HepG2 (cell line): ENCODE measurements around the gene CTBP1. TPM values are rescaled to one million over a fixed set of nuclear protein-coding genes. Genes with fewer than 3 reads are reported as not detected.

Experiments
- CHCHD3 ChIP-seq: sonication (generic); formaldehyde crosslinking; IDR thresholded peaks from 2 replicates; pipeline ENCODE4 v1.8.0; 2022; ENCODE audit warnings: mild to moderate bottlenecking, missing genetic modification reagents, moderate library complexity
- FOSL1 ChIP-seq: sonication (generic); formaldehyde crosslinking; IDR thresholded peaks from 2 replicates; pipeline ENCODE4 v1.9.0; 2021; ENCODE audit warnings: missing genetic modification reagents, borderline replicate concordance
- JARID2 ChIP-seq: sonication (generic); formaldehyde crosslinking; IDR thresholded peaks from 2 replicates; pipeline ENCODE4 v1.8.1; 2023; ENCODE audit warnings: missing genetic modification reagents, inconsistent platforms; ENCODE audit not compliant: insufficient replicate concordance
- MZF1 ChIP-seq: sonication (generic); formaldehyde crosslinking; IDR thresholded peaks from 2 replicates; pipeline ENCODE4 v1.8.1; 2023; ENCODE audit warnings: mild to moderate bottlenecking, missing genetic modification reagents, borderline replicate concordance
- SMAD1 ChIP-seq: sonication (generic); formaldehyde crosslinking; IDR thresholded peaks from 2 replicates; pipeline ENCODE4 v1.4.0; 2020; ENCODE audit warnings: missing genetic modification reagents, low read depth, mild to moderate bottlenecking, borderline replicate concordance
- ZC3H13 ChIP-seq: sonication (generic); formaldehyde crosslinking; IDR thresholded peaks from 2 replicates; pipeline ENCODE4 v1.8.1; 2023; ENCODE audit warnings: mild to moderate bottlenecking, missing genetic modification reagents, moderate library complexity
- ZC3H4 ChIP-seq: sonication (generic); formaldehyde crosslinking; IDR thresholded peaks from 2 replicates; pipeline ENCODE4 v1.4.0; 2020; ENCODE audit warnings: missing genetic modification reagents, borderline replicate concordance
- ZFAT ChIP-seq: sonication (generic); formaldehyde crosslinking; conservative IDR thresholded peaks from 2 replicates; pipeline ENCODE4 v1.8.1; 2023; ENCODE audit warnings: missing genetic modification reagents, inconsistent platforms
- ZNF484 ChIP-seq: sonication (generic); formaldehyde crosslinking; IDR thresholded peaks from 2 replicates; pipeline ENCODE4 v1.5.1; 2020; ENCODE audit warnings: mild to moderate bottlenecking, low read depth, missing genetic modification reagents, borderline replicate concordance
- ZNF552 ChIP-seq: sonication (generic); formaldehyde crosslinking; IDR thresholded peaks from 2 replicates; pipeline ENCODE4 v1.9.0; 2022; ENCODE audit warnings: missing genetic modification reagents, mild to moderate bottlenecking, borderline replicate concordance
- ZNF589 ChIP-seq: sonication (generic); formaldehyde crosslinking; conservative IDR thresholded peaks from 2 replicates; pipeline ENCODE4 v1.8.0; 2022; ENCODE audit warnings: mild to moderate bottlenecking, moderate library complexity, missing genetic modification reagents
- ZNF678 ChIP-seq: sonication (generic); formaldehyde crosslinking; IDR thresholded peaks from 2 replicates; pipeline ENCODE4 v1.4.0; 2020; ENCODE audit warnings: mild to moderate bottlenecking, missing genetic modification reagents
- ZNF737 ChIP-seq: sonication (generic); formaldehyde crosslinking; IDR thresholded peaks from 2 replicates; pipeline ENCODE4 v1.5.0; 2020; ENCODE audit warnings: missing genetic modification reagents, mild to moderate bottlenecking, borderline replicate concordance
- ZNF790 ChIP-seq: sonication (generic); formaldehyde crosslinking; IDR thresholded peaks from 2 replicates; pipeline ENCODE4 v1.8.0; 2022; ENCODE audit warnings: missing genetic modification reagents, mild to moderate bottlenecking, borderline replicate concordance
- ZSCAN25 ChIP-seq: sonication (generic); formaldehyde crosslinking; IDR thresholded peaks from 2 replicates; pipeline ENCODE4 v1.8.0; 2022; ENCODE audit warnings: mild to moderate bottlenecking, missing genetic modification reagents
- polyA plus RNA-seq, 8 experiments: library from polyadenylated mRNA; depleted of rRNA in 3 of 8; stranded (reverse) in 7 of 8; unstranded in 1 of 8; fragments of >200 nt; fragmentation: Illumina TruSeq in 4 of 8; extraction: Trizol in 4 of 8; gene quantifications; 2 replicates each; pipeline versions ENCODE4 v1.2.1 to v1.2.3, GENCODE V29; 2011 to 2016; ENCODE audit warnings: low read depth in 4 of 8, missing spikeins in 1 of 8, mixed read lengths in 1 of 8; ENCODE audit not compliant: insufficient read depth in 1 of 8
- total RNA-seq, 5 experiments: library from RNA; depleted of rRNA; stranded (reverse); fragments of >200 nt; fragmentation: Illumina TruSeq; extraction: Trizol; gene quantifications; 2 replicates each; pipeline ENCODE4 v1.2.3, GENCODE V29; 2016; ENCODE audit warnings: low read depth in 1 of 5
- TF ChIP-seq, protein P1 (sequence below): sonication (generic); formaldehyde crosslinking; IDR thresholded peaks from 2 replicates; pipeline ENCODE4 v1.9.0; 2021; ENCODE audit warnings: missing genetic modification reagents, borderline replicate concordance
- TF ChIP-seq, protein P2 (sequence below): sonication (generic); formaldehyde crosslinking; IDR thresholded peaks from 2 replicates; pipeline ENCODE4 v1.4.0; 2020; ENCODE audit warnings: missing genetic modification reagents
- TF ChIP-seq, protein P3 (sequence below): sonication (generic); formaldehyde crosslinking; IDR thresholded peaks from 2 replicates; pipeline ENCODE4 v1.8.1; 2023; ENCODE audit warnings: mild to moderate bottlenecking, missing genetic modification reagents, borderline replicate concordance
- TF ChIP-seq, protein P4 (sequence below): sonication (generic); formaldehyde crosslinking; IDR thresholded peaks from 2 replicates; pipeline ENCODE4 v1.4.0; 2020; ENCODE audit warnings: missing genetic modification reagents

CTBP1 gene
- total and polyA plus RNA-seq, 2 of the 13 experiments (the other 11 are each of a cell fraction or from before 2014, with no cell fraction given), result 78.5 to 112 TPM

DNA sequence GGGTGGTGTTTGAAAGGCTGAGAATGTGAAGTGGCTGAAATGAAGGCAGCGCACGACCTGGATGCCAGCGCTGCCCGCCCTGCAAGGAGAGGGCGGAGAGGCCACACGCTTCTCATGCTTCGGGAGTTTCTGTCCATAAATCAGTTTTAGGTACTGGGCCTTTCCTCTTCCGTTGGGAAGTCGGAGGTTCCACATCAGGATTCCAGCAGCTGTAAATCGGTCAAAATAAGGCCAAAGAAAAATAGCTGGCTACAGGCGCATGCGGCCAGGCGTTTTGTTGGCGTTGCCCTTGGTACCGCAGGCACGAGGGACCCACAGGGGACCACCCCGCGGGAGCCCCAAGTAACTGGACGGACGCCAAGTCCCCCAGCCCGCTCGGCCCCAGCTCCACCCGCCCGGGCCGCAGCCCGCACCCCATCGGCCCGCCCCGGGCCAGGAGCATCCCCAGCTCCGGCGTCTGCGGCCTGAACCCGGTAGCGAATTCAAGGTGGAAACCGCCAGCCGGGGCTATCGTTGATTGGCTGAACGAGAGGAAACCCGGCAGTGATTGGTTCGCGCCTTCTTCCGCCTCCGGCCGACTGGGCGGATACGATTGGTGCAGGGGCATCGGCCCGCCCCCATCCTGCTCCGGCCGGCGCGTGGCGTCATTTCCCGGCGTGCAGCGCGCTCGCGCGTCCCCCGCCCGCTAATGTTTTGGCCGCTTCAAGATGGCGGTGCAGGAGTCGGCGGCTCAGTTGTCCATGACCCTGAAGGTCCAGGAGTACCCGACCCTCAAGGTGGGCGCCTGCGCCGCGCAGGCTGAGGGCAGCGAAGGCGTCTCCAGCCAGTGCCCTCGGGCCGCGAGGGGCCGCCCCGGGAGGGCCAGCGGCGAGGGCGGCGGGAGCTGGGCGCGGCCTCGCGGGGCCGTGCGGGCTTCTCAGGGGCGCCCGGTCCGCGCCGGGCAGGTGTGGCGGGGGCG, 40.6 kb upstream of the CTBP1 start, which contains the start of gene MAEA (continued):
- TF ChIP-seq, protein P1, sequence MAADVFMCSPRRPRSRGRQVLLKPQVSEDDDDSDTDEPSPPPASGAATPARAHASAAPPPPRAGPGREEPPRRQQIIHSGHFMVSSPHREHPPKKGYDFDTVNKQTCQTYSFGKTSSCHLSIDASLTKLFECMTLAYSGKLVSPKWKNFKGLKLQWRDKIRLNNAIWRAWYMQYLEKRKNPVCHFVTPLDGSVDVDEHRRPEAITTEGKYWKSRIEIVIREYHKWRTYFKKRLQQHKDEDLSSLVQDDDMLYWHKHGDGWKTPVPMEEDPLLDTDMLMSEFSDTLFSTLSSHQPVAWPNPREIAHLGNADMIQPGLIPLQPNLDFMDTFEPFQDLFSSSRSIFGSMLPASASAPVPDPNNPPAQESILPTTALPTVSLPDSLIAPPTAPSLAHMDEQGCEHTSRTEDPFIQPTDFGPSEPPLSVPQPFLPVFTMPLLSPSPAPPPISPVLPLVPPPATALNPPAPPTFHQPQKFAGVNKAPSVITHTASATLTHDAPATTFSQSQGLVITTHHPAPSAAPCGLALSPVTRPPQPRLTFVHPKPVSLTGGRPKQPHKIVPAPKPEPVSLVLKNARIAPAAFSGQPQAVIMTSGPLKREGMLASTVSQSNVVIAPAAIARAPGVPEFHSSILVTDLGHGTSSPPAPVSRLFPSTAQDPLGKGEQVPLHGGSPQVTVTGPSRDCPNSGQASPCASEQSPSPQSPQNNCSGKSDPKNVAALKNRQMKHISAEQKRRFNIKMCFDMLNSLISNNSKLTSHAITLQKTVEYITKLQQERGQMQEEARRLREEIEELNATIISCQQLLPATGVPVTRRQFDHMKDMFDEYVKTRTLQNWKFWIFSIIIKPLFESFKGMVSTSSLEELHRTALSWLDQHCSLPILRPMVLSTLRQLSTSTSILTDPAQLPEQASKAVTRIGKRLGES (CRISPR knock-in tag), result no peak
- no peak; the same call in 1 of the 2 replicates for TF ChIP-seq ZNF790 (CRISPR knock-in tag)
- TF ChIP-seq MZF1 (CRISPR knock-in tag), result no peak
- no peak for TF ChIP-seq CHCHD3 (CRISPR knock-in tag)
- TF ChIP-seq, protein P2, sequence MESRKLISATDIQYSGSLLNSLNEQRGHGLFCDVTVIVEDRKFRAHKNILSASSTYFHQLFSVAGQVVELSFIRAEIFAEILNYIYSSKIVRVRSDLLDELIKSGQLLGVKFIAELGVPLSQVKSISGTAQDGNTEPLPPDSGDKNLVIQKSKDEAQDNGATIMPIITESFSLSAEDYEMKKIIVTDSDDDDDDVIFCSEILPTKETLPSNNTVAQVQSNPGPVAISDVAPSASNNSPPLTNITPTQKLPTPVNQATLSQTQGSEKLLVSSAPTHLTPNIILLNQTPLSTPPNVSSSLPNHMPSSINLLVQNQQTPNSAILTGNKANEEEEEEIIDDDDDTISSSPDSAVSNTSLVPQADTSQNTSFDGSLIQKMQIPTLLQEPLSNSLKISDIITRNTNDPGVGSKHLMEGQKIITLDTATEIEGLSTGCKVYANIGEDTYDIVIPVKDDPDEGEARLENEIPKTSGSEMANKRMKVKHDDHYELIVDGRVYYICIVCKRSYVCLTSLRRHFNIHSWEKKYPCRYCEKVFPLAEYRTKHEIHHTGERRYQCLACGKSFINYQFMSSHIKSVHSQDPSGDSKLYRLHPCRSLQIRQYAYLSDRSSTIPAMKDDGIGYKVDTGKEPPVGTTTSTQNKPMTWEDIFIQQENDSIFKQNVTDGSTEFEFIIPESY (CRISPR knock-in tag), result no peak
- no peak for TF ChIP-seq ZNF678 (CRISPR knock-in tag)
- no peak for TF ChIP-seq ZFAT (CRISPR knock-in tag)
- no peak for TF ChIP-seq FOSL1 (CRISPR knock-in tag)
- TF ChIP-seq ZNF484 (CRISPR knock-in tag), result no peak
- TF ChIP-seq ZNF552 (CRISPR knock-in tag), result no peak
- no peak for TF ChIP-seq JARID2 (CRISPR knock-in tag)
- TF ChIP-seq, protein P3, sequence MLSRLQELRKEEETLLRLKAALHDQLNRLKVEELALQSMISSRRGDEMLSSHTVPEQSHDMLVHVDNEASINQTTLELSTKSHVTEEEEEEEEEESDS (CRISPR knock-in tag), result no peak
- no peak for TF ChIP-seq ZC3H4 (CRISPR knock-in tag)
- TF ChIP-seq ZNF589 (CRISPR knock-in tag), result no peak
- TF ChIP-seq ZNF737, result no peak
- TF ChIP-seq, protein P4, sequence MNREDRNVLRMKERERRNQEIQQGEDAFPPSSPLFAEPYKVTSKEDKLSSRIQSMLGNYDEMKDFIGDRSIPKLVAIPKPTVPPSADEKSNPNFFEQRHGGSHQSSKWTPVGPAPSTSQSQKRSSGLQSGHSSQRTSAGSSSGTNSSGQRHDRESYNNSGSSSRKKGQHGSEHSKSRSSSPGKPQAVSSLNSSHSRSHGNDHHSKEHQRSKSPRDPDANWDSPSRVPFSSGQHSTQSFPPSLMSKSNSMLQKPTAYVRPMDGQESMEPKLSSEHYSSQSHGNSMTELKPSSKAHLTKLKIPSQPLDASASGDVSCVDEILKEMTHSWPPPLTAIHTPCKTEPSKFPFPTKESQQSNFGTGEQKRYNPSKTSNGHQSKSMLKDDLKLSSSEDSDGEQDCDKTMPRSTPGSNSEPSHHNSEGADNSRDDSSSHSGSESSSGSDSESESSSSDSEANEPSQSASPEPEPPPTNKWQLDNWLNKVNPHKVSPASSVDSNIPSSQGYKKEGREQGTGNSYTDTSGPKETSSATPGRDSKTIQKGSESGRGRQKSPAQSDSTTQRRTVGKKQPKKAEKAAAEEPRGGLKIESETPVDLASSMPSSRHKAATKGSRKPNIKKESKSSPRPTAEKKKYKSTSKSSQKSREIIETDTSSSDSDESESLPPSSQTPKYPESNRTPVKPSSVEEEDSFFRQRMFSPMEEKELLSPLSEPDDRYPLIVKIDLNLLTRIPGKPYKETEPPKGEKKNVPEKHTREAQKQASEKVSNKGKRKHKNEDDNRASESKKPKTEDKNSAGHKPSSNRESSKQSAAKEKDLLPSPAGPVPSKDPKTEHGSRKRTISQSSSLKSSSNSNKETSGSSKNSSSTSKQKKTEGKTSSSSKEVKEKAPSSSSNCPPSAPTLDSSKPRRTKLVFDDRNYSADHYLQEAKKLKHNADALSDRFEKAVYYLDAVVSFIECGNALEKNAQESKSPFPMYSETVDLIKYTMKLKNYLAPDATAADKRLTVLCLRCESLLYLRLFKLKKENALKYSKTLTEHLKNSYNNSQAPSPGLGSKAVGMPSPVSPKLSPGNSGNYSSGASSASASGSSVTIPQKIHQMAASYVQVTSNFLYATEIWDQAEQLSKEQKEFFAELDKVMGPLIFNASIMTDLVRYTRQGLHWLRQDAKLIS, result no peak
- TF ChIP-seq ZC3H13 (CRISPR knock-in tag), result peak; percentile 89
- 0 out of 2 replicates have a peak, but pooled peaks have one; percentile 39 for TF ChIP-seq ZSCAN25
- TF ChIP-seq SMAD1 (CRISPR knock-in tag), result no peak
